ENCODE results near the gene CMIP.
A peak's percentile ranks its signal among the peaks of the same experiment; 100 is the strongest.

Gene CMIP

DNA sequence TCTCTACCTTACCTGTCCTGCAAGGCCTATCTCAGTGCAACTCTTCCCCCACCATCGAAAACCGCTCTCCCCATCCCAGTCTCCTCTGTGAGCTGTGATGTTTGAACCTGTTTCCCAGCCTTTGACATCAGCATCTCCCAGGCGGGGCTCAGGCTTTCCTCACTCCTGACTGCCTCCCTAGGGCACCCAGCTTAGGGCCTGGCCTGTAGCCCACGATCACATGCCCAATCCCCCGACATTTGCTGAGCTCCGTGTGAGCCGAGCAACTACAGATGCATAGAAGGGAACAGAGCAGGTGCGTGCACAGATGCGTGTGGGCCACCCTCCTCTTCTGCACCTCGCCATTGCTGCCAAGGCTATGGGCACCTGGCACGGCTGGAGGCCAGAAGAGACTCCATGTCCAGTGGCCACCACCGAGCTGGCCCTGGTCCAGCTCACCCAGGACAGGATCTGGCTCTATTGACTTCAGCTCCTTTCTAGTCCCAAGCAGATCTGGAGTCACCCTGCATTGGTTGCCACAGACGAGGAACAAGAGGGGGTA lies 35.5 kb upstream of the CMIP start:
- H3K4me3 ChIP-seq (replicated peaks in 1 of 2; ENCODE audit: low read depth in 2 of 2, low read length in 2 of 2): no peak overlapping the region
- no peak for TF ChIP-seq CTCF (IDR thresholded peaks at IDR 0.05; ENCODE audit: low read depth, low read length)
- no peak for DNase-seq (ENCODE audit: low read depth in 2 of 2)

- peak in 1 of 2 donors; percentile 26 for DNase-seq (ENCODE audit: low read depth in 2 of 2)
- H3K4me3 ChIP-seq (replicated peaks in 1 of 2; ENCODE audit: low read depth in 2 of 2, low read length in 2 of 2): no peak overlapping the region
- no peak for TF ChIP-seq CTCF (IDR thresholded peaks at IDR 0.05; ENCODE audit: low read depth, low read length)
These were observed 33.8 kb upstream of the CMIP start for GRCh38 chr16:81410643-81411293.

- no peak overlapping the region for H3K4me3 ChIP-seq (replicated peaks in 1 of 2; ENCODE audit: low read depth in 2 of 2, low read length in 2 of 2)
- TF ChIP-seq CTCF (IDR thresholded peaks at IDR 0.05; ENCODE audit: low read depth, low read length): no peak
- no peak for DNase-seq (ENCODE audit: low read depth in 2 of 2)
These were observed 31.2 kb upstream of the CMIP start for GRCh38 chr16:81413245-81413990.

- no peak for DNase-seq (ENCODE audit: low read depth in 2 of 2)
- no peak overlapping the region for H3K4me3 ChIP-seq (replicated peaks in 1 of 2; ENCODE audit: low read depth in 2 of 2, low read length in 2 of 2)
- TF ChIP-seq CTCF (IDR thresholded peaks at IDR 0.05; ENCODE audit: low read depth, low read length): no peak
These were observed 28.9 kb upstream of the CMIP start for GRCh38 chr16:81415751-81416150.

- TF ChIP-seq CTCF (IDR thresholded peaks at IDR 0.05; ENCODE audit: low read depth, low read length): no peak
- no peak for DNase-seq (ENCODE audit: low read depth in 2 of 2)
- no peak overlapping the region for H3K4me3 ChIP-seq (replicated peaks in 1 of 2; ENCODE audit: low read depth in 2 of 2, low read length in 2 of 2)
These were observed 27.9 kb upstream of the CMIP start for GRCh38 chr16:81416749-81417148.

GRCh38 chr16:81417210-81417609 lies 27.4 kb upstream of the CMIP start:
- no peak for TF ChIP-seq CTCF (IDR thresholded peaks at IDR 0.05; ENCODE audit: low read depth, low read length)
- no peak for DNase-seq (ENCODE audit: low read depth in 2 of 2)
- no peak overlapping the region for H3K4me3 ChIP-seq (replicated peaks in 1 of 2; ENCODE audit: low read depth in 2 of 2, low read length in 2 of 2)

Data from cardiac fibroblast (primary cell).